MM.1S (cell line): Measurements from ENCODE around the gene LSM4.

ENCODE experiments used
- CTCF ChIP-seq: fragments of 300-600 bp; sonication (generic); IDR thresholded peaks from 2 replicates; pipeline ENCODE4 v1.5.1; 2016; ENCODE audit warnings: antibody characterized with exemption, low read length, mixed read lengths
- EZH2 ChIP-seq: fragments of 300-600 bp; sonication (generic); optimal IDR thresholded peaks from 2 replicates; pipeline ENCODE3; 2017; ENCODE audit warnings: low read depth, mild to moderate bottlenecking, antibody characterized with exemption, low read length, mixed read lengths
- EZH2phosphoT487 ChIP-seq: fragments of 300-600 bp; sonication (generic); IDR thresholded peaks from 2 replicates; pipeline ENCODE4 v1.6.1; 2018; ENCODE audit warnings: antibody characterized with exemption, low read length

- TF ChIP-seq CTCF, result no peak
- no peak for TF ChIP-seq EZH2
- no peak for TF ChIP-seq EZH2phosphoT487
Observed at GRCh38 chr19:18353378-18354005, 30.6 kb upstream of the LSM4 start.
